Activated gamma-delta T cell (primary cell): Measurements from ENCODE around the gene SH3TC2.

Experiments used
- DNase-seq: peaks from one replicate; lab custom pipeline; 2025; lab: John Stamatoyannopoulos, UW

Gene SH3TC2

DNA sequence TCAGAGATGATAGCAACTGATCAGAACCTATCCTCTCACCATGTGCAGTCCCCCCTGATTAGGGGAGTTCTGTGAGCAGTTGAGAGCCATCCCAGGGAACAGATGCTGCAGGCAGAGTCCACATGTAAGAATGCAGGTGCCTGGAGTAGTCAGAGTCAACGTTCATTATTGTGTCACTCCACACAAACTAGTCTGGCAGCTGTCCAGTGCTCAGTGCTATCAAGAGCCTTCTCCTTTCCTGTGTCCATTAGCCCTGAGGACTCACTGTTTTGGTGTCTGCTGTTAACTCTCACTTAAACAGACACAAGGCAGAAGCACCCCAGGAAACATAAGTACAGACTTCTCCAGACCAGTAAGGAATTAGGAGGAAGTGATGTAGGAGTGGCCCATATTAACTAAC lies 2.5 kb downstream of the SH3TC2 start:
- DNase-seq = no peak

DNA sequence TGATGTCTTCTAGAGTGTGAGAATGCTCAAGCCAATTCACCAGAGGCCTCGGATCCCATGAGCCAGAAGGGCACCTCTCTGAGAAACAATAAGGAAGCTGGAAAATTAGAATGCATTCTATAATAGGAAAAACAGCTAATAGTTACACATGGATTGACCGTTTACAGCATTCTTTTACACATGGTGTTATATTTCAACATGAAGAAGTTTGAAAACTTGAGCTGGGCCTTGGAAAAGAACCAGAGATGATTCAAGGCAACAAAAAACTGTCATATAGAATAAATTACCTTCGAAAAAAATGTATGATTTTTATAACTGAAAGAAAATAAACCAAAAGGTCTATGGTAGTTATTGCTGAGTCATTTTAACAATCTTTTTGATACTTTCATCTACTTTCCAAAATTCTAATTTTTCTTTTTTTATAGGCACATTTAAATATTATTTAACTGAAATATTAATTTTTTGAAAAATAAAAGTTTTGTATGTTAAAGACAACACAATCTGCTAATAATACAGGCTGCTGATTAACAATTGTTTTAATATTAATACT lies 6.2 kb downstream of the SH3TC2 start:
- DNase-seq = no peak

- no peak for DNase-seq
Observed at GRCh38 chr5:149054416-149054815, 8.4 kb downstream of the SH3TC2 start.

DNA sequence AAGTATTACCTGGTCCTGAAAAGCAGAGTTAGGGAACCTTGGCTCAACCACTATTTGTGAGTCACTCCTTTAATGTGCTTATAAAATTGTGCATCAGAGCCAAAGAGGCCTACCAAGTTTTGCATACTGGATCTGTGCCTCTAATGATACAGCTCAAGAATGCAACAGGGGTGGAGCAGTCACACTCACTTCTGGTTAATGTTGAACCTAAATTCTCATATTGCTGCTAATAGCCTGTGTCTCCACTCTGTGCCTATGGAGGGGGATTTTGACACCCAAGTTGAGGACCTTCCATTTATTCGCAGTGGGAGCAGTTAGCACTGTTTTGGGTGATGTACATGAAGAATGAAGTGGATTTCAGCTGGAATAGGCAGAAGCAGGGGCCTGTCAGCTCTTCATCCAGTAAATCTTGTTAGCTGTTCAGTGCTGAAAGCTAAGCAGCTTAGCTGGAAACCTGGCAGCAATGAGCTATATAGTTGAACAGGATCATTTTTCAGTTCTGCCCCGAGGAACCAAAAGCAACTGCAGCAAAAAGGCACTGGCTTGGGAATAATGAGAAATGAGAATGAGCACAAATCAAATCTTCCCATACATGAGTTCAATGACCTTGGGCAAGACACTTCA lies 9.7 kb downstream of the SH3TC2 start:
- DNase-seq = no peak

- DNase-seq = no peak
Observed at GRCh38 chr5:149049371-149049781, 13.5 kb downstream of the SH3TC2 start.

- no peak for DNase-seq
Observed at GRCh38 chr5:149048811-149049210, 14.1 kb downstream of the SH3TC2 start.

DNA sequence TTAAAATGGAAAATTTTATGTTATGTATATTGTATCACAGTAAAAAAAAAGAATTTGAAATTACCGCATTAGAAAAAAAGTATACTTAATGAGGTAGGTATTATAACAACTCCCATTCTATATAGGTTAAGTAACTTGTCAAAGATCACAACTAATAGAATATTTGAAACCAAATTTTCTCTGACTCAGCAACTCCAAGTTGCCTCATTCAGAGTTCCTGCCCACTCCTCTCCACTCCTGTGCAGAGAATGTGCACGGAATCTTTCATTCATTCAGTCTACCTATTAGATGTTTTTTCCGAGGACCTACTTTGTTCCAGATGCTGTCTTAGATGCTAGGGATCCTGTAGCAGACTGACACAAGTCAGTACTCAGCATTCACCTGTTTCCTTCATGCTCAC lies 15.4 kb downstream of the SH3TC2 start:
- DNase-seq = no peak

DNA sequence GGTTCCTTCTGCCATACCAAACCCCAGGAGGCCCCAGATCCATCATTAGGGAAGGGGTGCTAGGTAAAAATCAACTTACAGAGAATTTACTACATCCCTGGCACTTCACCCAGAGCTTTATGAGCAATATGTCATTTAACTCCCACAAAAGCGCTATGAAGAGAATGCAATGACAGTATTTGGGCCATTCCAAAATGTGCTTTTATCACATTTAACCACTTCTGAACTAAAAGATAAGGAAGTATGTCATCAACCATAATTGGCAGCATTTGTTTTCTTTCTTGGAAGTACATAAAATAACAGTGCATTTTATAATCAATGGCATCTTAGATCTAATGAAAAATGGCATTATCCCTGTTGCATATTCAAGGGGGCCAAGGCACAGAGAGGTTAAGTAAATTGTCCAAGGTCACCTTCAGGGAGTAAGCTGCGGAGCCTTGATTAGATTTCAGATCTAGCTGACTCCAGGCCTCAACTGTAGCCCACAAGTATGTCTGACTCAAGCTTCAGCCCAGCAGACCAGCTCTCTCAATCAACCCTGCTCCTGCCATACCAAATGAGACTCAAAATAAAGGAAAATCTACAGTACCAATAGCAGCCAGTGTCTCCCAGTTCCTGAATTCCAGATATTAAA lies 16.5 kb downstream of the SH3TC2 start:
- DNase-seq = no peak

- DNase-seq = no peak
Observed at GRCh38 chr5:149045089-149045460, 17.8 kb downstream of the SH3TC2 start.

- no peak for DNase-seq
Observed at GRCh38 chr5:149044453-149045088, 18.3 kb downstream of the SH3TC2 start.

DNA sequence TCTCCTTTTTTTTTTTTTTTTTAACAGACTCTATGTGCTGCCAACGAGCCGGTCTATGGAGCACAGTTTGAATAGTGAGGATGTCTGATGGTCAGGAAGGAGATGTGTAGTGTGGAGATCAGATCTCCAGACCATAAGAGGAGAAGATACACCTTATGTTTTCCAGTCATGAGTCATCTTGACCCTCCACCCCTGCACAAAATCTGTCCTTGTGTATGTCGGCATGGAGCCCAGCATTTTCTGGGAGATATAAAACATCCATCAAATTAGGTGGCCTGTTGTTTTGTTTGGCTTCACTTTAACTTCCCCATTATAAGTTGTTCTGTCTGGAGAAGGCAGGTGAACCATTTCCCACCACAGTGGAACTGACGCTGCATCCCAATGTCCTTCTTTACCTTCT lies 19.2 kb downstream of the SH3TC2 start:
- DNase-seq = no peak

DNA sequence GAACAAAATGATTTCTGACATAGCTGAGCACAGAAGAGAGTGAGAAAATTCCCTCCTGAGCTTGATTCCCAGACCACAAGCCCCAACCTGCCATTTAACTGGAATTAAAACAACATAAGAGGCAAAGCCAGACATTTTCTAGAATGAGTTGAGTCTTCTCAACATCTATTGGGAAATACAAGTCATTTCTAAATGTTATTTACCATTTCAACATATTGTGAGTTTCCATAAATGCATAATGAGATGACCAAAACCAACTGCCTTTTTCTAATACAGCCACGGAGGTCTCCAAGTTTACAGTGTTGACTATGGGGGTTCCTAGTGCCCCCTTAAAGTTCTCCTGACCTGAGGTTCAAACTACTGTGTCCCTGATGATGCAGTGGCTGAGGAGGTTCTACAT lies 20.0 kb downstream of the SH3TC2 start:
- no peak for DNase-seq

GRCh38 chr5:149041242-149041641 lies 21.6 kb downstream of the SH3TC2 start:
- no peak for DNase-seq

DNA sequence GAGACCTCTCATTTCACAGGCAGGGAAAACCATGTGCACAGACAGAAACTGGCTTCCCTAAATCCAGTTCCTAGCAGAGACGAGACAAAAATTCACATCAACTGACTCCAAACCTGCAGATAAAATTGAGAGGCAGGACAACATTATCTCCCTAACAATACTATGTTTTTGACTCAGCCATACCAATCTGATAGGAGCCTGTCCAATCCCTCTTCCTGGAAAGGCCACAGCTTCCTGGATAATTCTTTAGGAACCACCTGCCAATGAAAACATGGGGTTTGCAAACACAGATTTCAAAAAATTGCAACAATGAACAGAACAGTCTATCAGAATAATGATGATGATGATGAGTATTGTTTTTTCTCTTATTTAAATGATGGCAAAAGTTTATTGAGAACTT lies 22.4 kb downstream of the SH3TC2 start:
- no peak for DNase-seq

DNA sequence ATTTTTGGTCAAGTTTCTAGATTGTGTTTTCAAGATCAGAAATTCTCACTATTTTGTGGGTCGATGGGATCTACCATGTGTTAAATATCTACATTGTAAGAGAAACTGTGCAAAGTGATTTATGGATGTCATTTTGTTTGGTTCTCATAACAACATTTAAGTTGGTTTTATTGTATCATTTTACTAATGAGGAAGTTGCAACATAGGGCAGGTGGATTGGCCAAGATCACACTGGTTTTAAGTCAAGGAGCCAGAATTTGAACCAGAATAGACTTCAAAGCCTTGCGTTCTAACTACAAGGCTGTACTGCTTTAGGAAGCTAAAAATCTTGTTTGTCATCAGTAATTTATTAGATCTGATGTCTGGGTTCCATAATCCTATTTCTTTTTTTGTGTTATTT lies 23.4 kb downstream of the SH3TC2 start:
- no peak for DNase-seq

GRCh38 chr5:149038336-149039080 lies 24.4 kb downstream of the SH3TC2 start:
- DNase-seq = no peak

DNA sequence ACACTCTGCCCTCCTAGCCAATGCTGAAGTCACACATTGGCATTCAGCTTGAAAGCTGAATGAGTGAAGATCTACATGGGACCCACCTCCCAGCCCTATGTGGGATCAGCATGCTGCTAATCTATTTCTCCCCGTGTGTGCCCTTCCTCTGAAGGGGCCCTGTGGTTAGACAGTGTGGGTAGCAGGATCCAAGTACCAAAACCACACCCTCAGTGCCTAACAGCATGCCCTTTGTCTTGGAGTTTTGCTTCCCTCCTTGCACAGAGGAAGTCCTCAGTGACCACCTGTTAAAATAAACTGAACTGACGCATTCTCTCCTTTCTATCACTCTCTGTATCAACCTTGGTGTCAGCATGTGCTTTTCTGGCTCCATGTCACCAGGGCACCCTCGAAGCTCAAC lies 25.0 kb downstream of the SH3TC2 start:
- DNase-seq = no peak

DNA sequence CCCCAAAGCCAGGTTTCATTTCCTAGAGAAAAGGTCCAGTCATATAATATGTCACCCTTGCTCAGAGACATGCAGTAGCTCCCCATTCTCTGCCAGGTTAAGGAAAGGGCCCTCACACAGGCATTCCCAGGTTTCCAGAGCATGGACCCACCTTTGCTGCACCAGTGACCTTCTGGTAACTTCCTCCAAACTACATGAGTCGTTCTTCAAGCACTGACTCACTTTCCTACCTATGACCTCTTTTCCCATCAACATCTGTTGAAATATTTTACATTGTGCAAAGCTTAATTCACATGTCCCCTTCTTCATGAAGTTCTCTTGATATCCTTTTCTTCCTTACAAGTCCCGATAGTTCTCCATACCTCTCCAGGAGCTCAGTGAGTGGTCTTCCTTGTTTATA lies 25.9 kb downstream of the SH3TC2 start:
- DNase-seq = no peak

GRCh38 chr5:149036168-149036567 lies 26.7 kb downstream of the SH3TC2 start:
- DNase-seq = no peak

GRCh38 chr5:149035372-149035790 lies 27.5 kb downstream of the SH3TC2 start:
- DNase-seq = peak; percentile 18

DNA sequence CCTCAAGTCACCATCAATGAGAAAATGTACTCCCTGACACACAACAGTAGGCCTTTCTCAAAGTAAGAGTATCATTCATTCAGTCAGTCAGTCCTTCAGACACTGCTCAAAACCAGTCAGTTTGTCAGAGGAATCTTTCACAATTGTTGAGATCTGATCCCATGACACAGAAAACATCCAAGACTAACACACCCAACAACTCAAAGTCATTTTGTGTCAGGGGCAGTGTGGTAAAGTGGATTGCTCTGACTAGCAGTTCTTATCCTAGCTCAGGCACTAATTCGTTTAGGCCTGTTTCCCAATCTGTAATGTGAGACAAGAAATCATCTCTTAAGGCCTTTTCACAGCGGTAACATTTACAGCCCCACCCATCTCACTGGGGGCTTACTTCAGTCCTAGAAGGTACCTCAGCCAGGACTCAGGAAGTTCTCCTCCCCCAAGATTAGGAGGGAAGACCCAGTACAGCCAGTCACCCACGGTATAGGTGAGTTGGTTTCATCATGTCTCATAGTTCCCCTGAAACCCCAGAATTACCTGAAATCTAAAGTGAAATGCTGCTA lies 31.9 kb downstream of the SH3TC2 start:
- DNase-seq = no peak

- DNase-seq = no peak
Observed at GRCh38 chr5:149030392-149030791, 32.5 kb downstream of the SH3TC2 start.
